GM12892 (cell line): ENCODE results near the gene BTNL3.
A peak's percentile ranks its signal among the peaks of the same experiment; 100 is the strongest.
"Not testable (repeated sequence)": the region's sequence is repeated elsewhere in the genome, so short reads cannot be mapped to it uniquely, and the experiment has no call there.

Experiments used
- DNase-seq: peaks from one replicate; pipeline ENCODE4 v3.0.0; 2011; ENCODE audit not compliant: insufficient read length
- FAIRE-seq: peaks from 2 replicates; lab custom pipeline; 2011; peaks lifted over from hg19 to GRCh38; lab: Jason Lieb, UNC
- POLR2A ChIP-seq: IDR thresholded peaks from 2 replicates; pipeline ENCODE4 v1.6.1; 2011; ENCODE audit warnings: low read depth, low read length, control low read depth
- POLR2AphosphoS5 ChIP-seq: IDR thresholded peaks from 2 replicates; pipeline ENCODE4 v1.6.1; 2011; ENCODE audit warnings: low read depth, low read length, control low read depth
- TAF1 ChIP-seq: IDR thresholded peaks from 2 replicates; pipeline ENCODE4 v1.6.1; 2011; ENCODE audit warnings: low read depth, mild to moderate bottlenecking, control low read depth, low read length, borderline replicate concordance

Gene BTNL3

DNA sequence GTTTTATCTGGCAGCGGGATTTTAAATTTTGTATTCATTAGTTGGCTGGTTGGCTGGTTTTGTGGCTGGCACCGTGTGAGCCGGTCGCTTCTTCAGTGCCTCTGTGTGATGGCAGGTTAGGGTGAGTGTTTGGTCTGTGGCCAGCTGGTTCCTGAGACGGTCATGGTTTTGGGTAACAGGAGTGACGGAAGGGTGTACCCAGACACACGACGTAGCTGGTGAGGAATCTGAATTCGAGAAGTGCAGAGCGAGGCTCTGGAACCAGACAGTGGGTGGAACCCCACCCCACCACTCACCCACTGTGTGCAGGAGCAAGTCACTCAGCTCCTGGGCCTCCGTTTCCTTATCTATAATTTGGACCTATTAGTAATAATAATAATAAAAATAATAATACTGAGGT, 54.1 kb downstream of the BTNL3 start:
- DNase-seq (no peak), FAIRE-seq (no peak)
- TF ChIP-seq POLR2A (no peak), POLR2AphosphoS5 (no peak), TAF1 (no peak)

DNA sequence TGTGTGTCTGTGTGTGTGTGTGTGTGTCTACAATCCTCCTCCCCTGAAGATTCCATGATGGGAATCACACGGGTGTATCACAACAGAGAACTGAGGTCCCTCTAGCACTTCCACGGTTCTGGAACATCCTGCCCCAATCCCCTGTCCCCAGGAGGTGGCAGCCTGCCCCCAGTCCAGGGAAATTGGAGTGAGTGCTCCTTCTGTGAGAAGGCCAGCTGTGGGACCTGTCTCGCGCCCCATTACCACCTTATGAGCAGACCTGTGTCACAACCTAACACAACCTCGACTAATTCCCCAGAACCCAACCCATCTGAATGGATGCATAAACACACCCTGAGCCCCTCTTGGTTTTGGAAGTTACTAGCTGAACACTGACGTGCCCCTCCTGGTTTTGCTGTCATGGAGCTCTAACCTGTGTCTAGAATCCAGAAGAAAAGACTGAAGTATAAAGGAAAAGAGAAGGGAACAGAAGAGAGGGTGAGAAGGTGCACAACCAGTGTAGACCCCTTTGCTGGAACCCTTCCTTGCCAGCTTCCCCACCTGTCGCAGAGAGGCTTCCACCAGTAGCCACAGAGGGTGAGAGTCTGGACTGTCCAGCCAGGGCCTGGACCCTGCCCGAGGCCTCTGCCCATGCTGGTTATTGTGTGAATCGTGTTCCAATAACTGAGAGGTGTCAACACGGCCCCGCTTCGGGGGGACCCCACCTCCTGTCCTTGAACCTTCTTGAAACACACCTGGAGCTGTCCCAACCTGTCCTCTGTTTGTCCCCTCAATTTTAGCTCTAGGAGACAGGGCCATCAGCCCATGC, 54.8 kb downstream of the BTNL3 start:
- DNase-seq (no peak), FAIRE-seq (no peak)
- no peak for TF ChIP-seq POLR2A
- TF ChIP-seq POLR2AphosphoS5 = no peak
- TF ChIP-seq TAF1 = no peak

DNA sequence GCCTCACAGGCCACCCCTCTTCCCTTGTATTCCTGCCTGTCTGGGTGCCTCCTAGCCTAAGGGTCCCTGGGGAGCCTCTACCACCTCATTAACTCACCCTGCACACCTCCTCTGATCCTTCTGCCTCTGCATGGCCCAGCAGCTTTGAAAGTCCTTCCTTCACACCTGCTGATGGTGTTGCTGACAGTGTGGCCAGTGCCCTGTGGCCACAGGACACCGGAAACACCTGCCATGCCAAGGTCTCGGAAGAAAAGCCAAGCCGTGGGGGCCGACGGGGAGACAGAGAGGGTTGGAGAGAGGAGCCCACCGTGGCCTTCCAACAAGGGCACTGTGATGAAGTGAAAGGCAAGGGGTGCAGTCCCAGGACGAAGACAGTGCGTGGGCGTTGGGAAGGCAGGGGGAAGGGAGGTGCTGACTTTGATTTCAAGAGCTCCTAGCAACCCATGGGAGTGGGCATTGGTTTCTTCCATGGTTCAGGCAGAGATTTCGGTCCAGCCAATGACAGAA, 55.5 kb downstream of the BTNL3 start:
- no peak for DNase-seq
- TF ChIP-seq POLR2A = no peak
- no peak for TF ChIP-seq POLR2AphosphoS5
- no peak for TF ChIP-seq TAF1

DNA sequence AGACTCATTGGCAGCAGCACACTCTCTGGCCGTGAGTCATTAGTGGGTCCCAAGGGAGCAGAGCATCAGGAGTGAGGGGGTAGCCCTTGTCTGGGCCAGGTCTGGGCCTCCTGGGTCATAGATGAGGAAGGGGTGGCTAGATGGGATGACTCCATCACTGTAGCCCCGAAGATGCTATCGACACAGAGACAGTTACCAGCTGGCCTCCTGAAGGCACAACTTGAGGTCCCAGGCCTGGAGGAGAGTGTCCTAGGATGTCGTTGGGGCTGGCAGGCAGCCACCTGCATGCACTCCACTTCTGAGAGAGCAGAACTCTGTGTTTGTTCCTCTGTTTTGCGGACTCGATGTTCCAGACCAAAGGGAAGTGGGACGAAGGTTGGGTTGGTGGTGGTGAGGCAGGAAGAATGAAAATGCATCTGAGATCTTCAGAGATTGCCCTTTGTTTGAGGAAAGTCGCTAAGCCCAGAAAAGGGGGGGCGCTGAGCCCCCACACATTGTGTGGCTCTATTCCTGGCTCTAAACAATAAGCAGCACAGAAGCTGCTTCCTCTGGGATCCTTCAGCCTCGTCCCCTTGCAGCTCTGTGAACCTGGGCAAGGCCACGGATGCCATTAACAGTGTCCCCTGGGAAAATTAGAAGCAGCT, 56.1 kb downstream of the BTNL3 start:
- FAIRE-seq = no peak
- DNase-seq = no peak
- TF ChIP-seq TAF1 = no peak
- no peak for TF ChIP-seq POLR2A
- no peak for TF ChIP-seq POLR2AphosphoS5

More for the DNA sequence above, 55.5 kb downstream of the BTNL3 start:
- FAIRE-seq = no peak

DNA sequence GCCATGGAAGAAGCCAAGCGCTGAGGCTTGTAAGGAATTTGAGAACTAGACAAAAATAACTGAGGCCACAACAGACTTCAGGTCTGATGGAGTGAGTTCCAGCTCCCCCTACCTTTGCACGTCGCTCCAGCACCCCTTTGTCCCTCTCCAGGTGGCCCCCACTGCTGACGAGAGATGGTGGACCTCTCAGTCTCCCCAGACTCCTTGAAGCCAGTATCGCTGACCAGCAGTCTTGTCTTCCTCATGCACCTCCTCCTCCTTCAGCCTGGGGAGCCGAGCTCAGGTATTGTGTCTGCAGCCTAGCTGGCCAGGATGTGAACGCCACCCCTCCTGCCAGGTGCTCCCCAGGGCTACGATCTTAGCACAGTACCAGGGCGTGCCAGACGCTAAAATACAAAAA, 56.7 kb downstream of the BTNL3 start:
- TF ChIP-seq POLR2AphosphoS5 (no peak), TAF1 (no peak), POLR2A (no peak)
- no peak for FAIRE-seq
- DNase-seq = no peak

DNA sequence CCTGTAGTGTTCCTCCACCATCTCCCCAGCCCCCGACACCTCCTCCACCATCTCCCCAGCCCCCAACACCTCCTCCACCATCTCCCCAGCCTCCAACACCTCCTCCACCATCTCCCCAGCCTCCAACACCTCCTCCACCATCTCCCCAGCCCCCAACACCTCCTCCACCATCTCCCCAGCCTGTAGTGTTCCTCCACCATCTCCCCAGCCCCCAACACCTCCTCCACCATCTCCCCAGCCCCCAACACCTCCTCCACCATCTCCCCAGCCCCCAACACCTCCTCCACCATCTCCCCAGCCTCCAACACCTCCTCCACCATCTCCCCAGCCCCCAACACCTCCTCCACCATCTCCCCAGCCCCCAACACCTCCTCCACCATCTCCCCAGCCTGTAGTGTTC, 57.2 kb downstream of the BTNL3 start:
- not testable (repeated sequence) for DNase-seq, FAIRE-seq

DNA sequence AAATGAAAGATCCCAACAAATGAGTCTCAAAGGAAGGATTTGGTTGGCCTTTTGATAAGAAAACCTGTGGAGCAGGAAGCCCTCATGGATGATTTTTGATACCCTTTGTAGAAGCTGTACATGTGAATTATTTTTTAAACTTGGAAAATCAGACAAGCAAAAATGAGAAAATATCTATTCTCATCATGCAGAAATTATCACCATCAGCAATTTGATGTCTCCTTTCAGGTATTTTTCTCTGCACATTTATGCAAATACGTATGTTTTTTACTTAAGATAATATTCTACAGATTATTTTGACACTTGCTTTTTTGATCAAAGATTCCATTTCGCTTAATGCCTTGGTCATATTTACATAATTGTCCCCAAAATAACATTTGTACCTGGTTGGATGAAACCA, 58.6 kb downstream of the BTNL3 start:
- DNase-seq (no peak), FAIRE-seq (no peak)
- no peak for TF ChIP-seq POLR2AphosphoS5
- TF ChIP-seq POLR2A = no peak
- TF ChIP-seq TAF1 = no peak

DNA sequence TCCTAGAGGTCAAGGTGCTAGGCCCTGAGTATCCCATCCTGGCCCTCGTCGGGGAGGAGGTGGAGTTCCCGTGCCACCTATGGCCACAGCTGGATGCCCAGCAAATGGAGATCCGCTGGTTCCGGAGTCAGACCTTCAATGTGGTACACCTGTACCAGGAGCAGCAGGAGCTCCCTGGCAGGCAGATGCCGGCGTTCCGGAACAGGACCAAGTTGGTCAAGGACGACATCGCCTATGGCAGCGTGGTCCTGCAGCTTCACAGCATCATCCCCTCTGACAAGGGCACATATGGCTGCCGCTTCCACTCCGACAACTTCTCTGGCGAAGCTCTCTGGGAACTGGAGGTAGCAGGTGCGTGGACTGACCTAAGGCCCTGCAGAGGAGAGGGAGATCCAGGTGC, 59.3 kb downstream of the BTNL3 start:
- no peak for DNase-seq
- TF ChIP-seq POLR2AphosphoS5 (no peak), TAF1 (no peak), POLR2A (no peak)
- no peak for FAIRE-seq

DNA sequence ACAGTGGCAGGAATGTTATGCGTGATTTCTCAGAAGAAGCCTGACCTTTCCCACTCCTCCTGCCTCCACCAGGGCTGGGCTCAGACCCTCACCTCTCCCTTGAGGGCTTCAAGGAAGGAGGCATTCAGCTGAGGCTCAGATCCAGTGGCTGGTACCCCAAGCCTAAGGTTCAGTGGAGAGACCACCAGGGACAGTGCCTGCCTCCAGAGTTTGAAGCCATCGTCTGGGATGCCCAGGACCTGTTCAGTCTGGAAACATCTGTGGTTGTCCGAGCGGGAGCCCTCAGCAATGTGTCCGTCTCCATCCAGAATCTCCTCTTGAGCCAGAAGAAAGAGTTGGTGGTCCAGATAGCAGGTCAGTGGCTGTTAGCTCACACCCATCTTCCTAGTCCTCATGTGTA, 61.4 kb downstream of the BTNL3 start:
- DNase-seq = no peak
- FAIRE-seq = no peak
- TF ChIP-seq POLR2AphosphoS5 (no peak), POLR2A (no peak), TAF1 (no peak)

DNA sequence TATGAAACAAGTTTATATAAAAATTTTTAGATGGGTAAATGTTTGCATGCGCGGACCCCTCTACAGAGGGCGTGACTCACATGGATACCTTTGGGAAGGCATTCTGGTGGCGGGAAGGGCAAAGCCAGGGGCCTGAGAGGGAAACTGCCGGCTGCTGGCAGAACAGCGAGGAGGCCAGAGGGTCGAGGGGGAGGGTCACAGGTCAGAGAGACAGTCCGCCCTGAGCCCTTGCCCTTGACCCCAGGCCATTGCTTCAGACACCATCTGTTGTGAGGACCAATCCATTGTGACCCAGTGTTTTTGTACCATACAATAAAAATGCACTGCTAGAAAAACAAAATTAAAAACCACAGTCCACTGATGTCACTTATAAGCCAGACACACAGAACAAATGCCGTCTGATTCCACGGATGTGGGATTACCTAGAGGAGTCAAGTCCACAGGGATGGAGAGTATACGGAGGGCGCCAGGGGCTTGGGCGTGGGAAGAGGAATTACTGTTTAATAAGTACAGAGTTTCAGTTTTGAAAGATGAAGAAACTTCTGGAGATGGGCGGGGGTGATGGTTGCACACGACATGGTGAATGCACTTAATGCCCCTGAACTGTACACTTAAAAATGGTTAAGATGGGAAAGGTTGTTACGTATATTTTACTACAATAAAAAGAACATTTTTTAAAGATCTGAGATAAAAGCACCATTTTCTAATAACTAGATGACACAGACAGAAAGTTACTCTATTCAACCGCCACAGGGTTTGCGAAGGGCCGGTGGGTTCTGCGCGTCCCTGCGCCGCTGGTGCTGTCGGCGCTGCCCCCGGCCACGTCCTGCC, 63.4 kb downstream of the BTNL3 start:
- DNase-seq (no peak), FAIRE-seq (peak; percentile 74)
- TF ChIP-seq TAF1 = no peak
- no peak for TF ChIP-seq POLR2A
- no peak for TF ChIP-seq POLR2AphosphoS5
